SHP77 treated with DMSO at 0.1 percent for 48 hours (cell line): Measurements from ENCODE around the gene NLRC3.

Experiments used
- DNase-seq: peaks from one replicate; lab custom pipeline; 2025; lab: John Stamatoyannopoulos, UW

Gene NLRC3

DNA sequence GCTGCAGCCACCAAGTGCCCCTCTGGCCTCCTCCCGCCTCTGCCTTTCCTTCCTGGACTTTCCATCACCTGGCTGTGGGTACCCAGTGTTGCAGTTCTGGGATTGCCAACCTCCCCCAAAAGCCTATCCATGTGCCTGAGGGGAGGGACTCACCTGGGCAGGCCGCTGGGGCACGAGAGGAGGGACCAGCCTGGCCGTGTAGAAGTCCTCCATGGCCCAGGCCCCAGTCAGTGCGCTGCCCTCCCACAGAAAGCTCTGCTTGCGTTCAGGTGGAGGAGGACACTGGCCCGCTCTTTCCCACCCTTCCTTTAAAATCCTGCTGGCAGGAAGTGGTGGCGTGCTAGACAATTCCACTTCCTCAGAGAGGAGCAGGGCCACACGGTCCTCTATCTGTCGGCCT is 20.0 kb upstream of the NLRC3 start:
- DNase-seq, result no peak

DNA sequence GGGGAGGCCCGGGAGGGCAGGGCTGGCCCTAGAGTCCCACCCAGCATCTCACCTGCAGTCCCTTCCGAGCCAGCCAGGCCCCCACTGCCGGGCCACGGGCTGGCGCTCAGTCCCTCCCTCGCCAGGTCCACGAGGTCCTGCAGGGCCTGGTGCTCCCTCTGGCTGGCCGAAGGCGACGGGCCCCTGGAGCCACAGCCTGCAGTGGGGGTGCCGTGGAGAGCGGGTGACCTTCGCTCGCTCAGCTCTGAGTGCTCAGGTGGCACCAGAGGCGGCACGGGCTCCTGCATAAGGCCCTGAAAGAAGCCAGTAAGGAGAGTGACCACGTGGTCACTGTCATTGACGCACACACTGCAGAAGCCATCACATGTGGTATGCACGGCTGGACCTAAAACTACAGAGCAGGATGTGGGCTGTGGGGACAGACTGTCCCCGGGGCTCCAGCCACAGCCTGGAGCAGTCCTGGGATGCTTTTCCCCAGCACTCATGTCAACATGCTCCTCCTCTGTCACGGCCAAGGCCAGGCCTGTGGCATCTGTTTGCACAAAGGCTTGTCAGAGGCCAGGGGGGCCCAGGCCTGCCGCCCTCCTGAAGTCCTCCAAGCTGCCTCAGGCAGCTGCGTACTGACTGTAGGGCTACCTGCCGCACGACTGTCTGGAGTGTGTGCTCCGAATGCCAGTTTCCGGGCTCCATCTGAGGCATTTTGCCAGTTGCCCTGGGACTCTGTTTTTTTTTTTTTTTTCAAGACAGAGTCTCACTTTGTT is 19.1 kb upstream of the NLRC3 start:
- no peak for DNase-seq

- DNase-seq, result no peak
These were observed 18.4 kb upstream of the NLRC3 start for GRCh38 chr16:3595521-3596021.

DNA sequence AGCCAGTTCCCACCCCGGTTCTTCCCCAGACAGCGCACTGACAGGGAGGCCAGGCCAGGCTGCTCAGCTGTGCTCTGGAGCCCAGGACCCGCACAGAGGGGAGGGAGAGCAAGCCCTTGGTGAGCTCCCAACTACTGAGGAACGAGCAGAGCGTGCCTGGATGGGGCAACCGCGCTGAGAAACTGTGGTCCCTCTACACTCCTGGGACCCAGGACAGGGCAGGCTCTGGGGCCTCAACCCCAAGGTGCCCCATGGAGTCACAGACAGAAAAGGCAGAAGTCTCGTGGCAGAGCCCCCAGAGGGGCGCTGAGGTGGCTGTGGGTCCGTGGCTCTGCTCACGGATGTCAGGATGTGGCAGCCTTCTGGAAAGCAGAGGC is 17.9 kb upstream of the NLRC3 start:
- DNase-seq, result no peak

DNA sequence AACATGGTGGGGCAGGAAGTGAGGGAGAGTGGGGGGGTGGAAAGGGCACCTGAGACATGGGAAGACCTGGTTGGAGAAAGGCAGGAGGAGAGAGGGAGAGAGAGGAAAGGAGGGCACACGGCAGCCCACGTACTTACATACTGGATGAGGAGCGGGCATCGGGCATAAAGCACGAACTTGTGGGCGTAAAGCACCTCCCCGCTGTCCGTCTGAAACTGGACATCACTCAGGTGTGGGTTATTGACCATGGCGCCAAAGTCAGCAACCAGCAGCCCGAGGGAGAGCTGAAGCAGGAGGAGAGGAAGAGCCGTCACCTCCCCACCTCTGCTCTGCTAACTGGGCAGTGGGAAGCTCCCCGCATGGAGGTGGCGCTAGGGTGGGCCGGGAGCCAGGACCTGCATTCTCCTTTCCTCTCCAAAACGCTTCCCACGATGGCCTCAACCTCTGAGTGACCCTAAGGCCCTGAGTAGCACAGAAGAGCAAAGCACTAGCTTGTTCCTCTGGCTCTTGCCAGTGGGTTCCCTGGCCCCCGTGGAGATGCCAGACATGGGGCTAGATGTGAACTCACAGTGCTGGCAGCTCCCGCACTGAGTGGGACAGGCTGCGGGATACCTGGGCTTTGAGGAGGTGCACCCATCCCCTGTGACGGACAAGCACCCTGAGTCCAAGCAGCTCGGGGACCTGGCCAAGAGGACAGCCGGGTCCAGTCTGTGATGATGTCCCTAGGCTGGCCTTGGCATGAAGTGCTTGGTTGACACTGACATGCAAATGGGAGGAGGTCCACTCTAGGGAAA is 17.3 kb upstream of the NLRC3 start:
- no peak for DNase-seq

DNA sequence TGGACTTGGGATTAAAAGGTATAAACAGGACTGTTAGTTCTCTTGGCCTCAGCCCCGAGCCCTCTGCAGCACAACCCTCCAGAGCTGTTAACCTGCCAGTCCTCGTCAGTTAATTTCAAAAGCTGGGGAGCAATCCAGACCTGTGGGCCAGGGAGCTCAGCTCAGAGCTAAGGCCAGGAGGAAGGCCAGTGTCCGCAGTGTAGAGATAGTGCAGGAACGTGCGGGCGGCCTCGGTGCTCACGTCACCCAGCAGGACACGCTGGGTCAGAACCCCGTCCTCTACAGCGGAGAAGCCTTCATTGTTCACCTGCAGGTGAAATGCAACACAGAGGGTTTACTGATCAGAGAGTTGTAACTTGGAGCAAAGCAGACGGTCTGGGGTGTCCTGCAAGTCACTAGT is 15.4 kb upstream of the NLRC3 start:
- DNase-seq, result no peak

DNA sequence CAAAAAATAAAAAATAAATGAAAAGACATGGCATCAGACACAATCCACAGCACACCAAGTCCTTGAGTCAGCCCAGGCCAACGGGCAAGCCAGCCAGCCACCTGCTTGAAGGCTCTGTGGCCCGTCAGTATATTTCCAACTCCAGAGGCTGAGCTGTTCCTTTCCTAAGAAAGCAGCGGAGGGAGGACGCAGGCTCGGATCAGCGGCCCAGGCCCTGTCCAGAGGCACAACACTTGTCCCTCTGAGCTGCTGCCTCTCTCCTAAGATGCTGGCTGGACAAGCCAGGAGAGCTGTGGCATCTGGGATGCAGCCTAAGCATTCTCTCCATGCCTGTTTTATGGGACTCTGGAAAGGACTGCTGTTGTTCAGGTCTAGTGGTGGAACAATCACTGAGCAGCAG is 14.8 kb upstream of the NLRC3 start:
- DNase-seq, result no peak

DNA sequence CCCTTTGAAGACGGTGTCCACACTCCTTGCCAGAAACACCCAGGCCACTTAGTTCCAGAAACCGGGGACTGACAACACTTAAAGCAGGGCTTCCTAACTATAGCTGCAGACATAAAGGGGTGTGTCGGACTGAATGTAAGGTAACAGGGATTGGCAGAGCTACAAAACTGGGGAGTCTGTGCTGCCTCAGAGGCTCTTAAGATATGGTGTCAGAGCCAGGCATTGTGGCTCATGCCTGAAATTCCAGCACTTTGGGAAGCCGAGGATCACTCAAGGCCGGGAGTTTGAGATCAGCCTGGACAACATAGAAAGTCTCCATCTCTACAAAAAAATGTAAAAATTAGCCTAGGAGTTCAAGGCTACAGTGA is 14.2 kb upstream of the NLRC3 start:
- DNase-seq, result no peak

GRCh38 chr16:3590736-3591435 is 13.7 kb upstream of the NLRC3 start:
- no peak for DNase-seq

DNA sequence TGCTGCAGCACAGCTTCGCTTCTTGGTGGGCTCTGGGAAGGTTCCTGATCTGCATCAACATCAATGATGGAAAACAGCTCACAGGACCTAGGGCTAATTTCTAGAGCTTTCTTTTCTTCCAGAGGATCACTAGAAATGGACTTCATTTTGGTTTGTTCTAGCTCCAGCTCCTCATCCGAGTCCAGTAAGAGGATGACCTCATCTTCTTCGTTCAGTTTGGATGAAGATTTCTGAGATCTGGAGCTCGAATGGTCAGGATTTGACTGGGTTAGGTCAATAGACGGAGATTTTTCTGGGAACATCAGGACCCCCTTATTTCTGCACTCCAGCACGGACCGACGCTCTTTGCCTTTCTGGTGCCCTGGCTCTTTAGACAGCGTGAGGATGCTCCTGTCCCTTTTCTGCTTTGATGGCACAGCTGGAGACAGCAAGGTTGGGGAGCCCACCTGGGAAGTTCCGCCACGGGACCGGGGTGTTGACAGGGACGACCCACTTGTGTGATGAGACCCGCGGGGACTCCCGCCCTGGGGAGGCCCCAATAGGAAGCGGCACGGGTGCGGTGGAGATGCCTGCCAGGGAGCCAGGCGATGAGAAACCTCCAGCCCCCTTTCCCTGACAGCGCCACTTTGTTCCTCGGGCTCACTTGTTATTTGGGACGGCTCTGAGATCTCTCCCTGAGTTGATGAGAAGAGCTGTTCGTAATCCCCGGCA is 12.9 kb upstream of the NLRC3 start:
- DNase-seq, result no peak

DNA sequence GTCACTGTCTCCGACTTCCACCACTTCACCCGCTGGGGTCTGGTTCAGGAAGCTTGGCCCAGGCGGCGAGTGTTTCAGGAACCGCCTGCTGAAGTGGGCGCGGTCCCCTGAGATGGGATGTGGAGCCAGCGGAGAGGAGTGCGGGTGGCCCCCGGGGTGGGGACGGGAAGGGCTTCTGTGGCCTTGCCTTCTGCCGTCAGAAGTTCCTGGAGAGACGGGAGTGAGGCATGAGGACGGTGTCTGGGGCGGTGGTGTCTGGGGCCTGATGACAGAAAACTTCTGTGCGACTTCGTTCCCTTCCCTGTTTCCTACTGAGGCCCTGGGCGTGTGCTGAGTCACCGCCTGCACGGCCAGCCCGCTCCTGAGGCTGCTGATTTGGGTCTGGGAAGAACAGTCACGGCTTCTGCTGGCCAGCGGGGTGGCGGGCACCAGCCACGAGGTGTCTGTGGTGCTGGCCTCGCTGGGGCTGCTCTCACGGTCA is 12.3 kb upstream of the NLRC3 start:
- DNase-seq, result no peak

DNA sequence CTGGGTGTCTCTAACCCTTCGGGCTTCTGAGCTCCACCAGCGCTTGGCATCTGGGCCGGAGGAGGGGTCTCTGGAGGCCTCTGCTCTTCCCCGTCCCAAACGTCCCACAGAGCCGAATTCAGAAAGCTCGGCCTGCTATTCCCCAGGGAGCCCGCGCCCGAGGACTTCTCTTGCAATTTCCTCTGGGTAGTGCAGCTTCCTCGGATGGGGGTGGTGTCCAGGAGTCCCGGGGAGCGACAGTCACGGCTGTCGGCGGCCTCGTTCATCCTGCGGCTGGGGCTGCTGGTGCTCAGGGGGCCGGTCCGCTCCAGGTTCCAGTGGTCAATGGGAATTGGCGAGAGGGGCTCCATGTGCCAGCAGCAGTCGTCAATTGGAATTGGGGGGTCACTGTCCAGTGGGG is 11.8 kb upstream of the NLRC3 start:
- no peak for DNase-seq

- DNase-seq, result no peak
These were observed 10.4 kb upstream of the NLRC3 start for GRCh38 chr16:3587547-3588110.

DNA sequence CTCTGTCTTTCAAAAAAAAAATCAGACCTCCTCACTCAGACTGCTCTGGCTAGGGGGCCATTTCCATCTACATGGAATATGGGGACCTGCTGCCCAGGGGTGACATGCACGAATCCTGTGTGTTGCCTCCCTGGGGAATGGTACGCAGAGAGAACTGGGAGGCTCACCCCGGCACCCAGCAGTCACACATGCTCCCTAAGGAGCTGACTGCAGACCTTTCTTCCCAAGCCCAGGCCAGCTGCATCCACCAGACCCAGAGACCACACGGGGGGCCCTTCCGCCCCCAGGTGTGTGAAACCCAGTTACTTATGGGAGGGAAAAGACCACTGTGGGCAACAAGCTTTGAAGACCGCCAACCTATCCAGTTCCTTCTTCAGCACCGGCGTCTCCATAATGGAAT is 7.2 kb upstream of the NLRC3 start:
- no peak for DNase-seq

- no peak for DNase-seq
These were observed 6.3 kb upstream of the NLRC3 start for GRCh38 chr16:3583303-3584038.

GRCh38 chr16:3582276-3583165 is 5.3 kb upstream of the NLRC3 start:
- no peak for DNase-seq

- DNase-seq, result no peak
These were observed 4.2 kb upstream of the NLRC3 start for GRCh38 chr16:3581392-3581791.

DNA sequence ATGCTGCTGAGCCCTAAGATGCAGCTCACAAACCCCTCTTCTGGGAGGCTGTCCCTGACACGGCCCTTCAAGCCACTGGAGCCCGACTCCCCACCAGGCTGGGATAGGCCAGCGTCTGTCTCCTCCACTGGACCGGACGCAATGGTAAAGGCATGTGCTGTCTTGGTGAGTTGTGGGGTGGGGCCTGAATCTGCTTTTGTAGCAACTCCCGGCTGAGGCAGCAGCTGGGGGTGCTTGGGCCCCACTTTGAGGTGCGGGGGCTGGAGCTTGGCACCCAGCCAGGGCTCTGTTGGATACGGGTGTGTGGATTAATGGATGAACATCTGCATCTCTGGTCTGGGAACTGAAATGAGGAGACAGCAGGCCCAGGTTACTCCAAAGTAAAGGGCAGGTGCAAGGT is 3.5 kb upstream of the NLRC3 start:
- DNase-seq, result no peak

- no peak for DNase-seq
These were observed 3.0 kb upstream of the NLRC3 start for GRCh38 chr16:3580251-3580651.

GRCh38 chr16:3579776-3580175 is 2.6 kb upstream of the NLRC3 start:
- DNase-seq, result no peak
